KMS-11 (cell line): ENCODE data around the gene FXYD5.
"Not testable (repeated sequence)": the region's sequence is repeated elsewhere in the genome, so short reads cannot be mapped to it uniquely, and the experiment has no call there.

ENCODE experiments used
- H2AFZ ChIP-seq: fragments of 200-600 bp; sonication (generic); 2 replicates; pipeline ENCODE4 v1.6.1; 2016; ENCODE audit warnings: antibody characterized with exemption, mixed run types, low read depth
- H3K27ac ChIP-seq: fragments of 200-600 bp; sonication (generic); 2 replicates; pipeline ENCODE4 v1.6.1; 2016; ENCODE audit warnings: mild to moderate bottlenecking, mixed run types
- H3K27me3 ChIP-seq: fragments of 200-600 bp; sonication (generic); 2 replicates; pipeline ENCODE4 v1.6.1; 2017; ENCODE audit warnings: mild to moderate bottlenecking, low read depth, mixed run types, moderate library complexity; ENCODE audit not compliant: insufficient read depth
- H3K36me3 ChIP-seq: fragments of 200-600 bp; sonication (generic); 2 replicates; pipeline ENCODE4 v1.6.1; 2017; ENCODE audit warnings: mild to moderate bottlenecking, mixed run types; ENCODE audit not compliant: insufficient read depth
- H3K4me1 ChIP-seq: fragments of 200-600 bp; sonication (generic); 2 replicates; pipeline ENCODE4 v1.6.1; 2016; ENCODE audit warnings: mild to moderate bottlenecking, low read depth, mixed run types; ENCODE audit not compliant: poor library complexity, severe bottlenecking
- H3K4me2 ChIP-seq: fragments of 200-600 bp; sonication (generic); 2 replicates; pipeline ENCODE4 v1.7.0; 2016; ENCODE audit warnings: mild to moderate bottlenecking, mixed run types
- H3K4me3 ChIP-seq: fragments of 200-600 bp; sonication (generic); IDR thresholded peaks from 2 replicates; pipeline ENCODE4 v1.6.1; 2017; ENCODE audit warnings: low read depth, low read length, mixed read lengths; ENCODE audit not compliant: insufficient read depth
- H3K79me2 ChIP-seq: fragments of 200-600 bp; sonication (generic); 2 replicates; pipeline ENCODE4 v1.6.1; 2016; ENCODE audit warnings: low read depth, mixed run types; ENCODE audit not compliant: insufficient read depth
- H3K9ac ChIP-seq: fragments of 200-600 bp; sonication (generic); 2 replicates; pipeline ENCODE4 v1.6.1; 2016; ENCODE audit warnings: mild to moderate bottlenecking, mixed run types
- H4K20me1 ChIP-seq: fragments of 200-600 bp; sonication (generic); 2 replicates; pipeline ENCODE4 v1.6.1; 2016; ENCODE audit warnings: mild to moderate bottlenecking, mixed run types; ENCODE audit not compliant: insufficient read depth
- CTCF ChIP-seq: fragments of 200-600 bp; sonication (generic); conservative IDR thresholded peaks from 2 replicates; pipeline ENCODE4 v1.6.1; 2017; ENCODE audit warnings: low read depth, mild to moderate bottlenecking, antibody characterized with exemption, low read length, moderate library complexity, mixed read lengths

FXYD5 gene

GRCh38 chr19:35184884-35185283 lies 30.3 kb downstream of the FXYD5 start:
- H3K4me3 ChIP-seq: no peak overlapping the region
- H3K27me3 ChIP-seq: no peaks in the 10 kb centered on the region
- no peaks in the 10 kb centered on the region for H4K20me1 ChIP-seq
- no peak overlapping the region for H3K9ac ChIP-seq
- no peaks in the 10 kb centered on the region for H3K4me1 ChIP-seq
- no peaks in the 10 kb centered on the region for H3K36me3 ChIP-seq
- no peaks in the 10 kb centered on the region for H3K79me2 ChIP-seq
- H3K27ac ChIP-seq: no peak overlapping the region
- no peak overlapping the region for H2AFZ ChIP-seq
- H3K4me2 ChIP-seq: no peak overlapping the region
- TF ChIP-seq CTCF: no peak

DNA sequence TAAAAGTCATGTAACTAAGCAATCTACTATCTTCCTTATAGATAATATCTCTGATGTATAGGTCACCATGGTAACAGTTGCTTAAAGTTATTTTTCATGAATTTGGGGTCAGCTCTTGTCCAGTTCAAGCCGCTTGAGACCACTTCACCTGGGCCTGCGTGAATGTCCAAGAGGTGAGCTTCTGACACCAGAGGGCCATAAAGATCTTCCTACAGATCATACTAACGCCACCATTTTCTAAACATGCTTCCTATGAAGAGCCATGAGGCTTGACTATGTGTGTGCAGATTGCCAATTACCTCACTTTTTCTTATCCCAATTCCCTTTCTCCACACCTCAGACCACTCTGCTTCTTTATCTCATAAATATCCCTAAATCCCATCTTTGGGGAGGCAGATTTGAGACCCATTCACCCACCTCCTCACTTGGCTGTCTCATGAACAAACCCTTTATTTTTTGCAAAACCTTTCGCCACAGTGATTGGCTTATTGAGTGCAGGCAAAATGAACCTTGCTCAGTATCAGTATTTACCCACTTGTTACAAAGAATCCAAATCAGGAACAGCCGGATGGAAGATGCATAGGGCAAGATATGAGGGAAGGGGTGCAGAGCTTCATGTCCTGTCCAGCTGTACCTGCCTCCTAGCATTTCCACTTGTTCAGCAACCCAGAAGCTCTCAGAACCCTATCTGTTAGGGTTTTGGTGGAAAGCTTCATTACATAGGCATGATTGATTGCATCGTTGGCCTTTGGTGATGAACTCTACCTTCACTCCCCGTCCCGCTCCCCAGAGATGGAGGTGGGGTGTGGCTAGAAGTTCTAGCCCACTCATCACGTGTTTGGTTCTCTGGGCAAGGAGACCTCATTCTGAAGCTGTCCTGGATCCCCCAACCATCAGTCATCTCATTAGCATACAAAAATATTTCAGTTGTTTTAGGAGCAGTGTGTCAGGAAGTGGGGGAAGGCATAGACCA lies 39.8 kb downstream of the FXYD5 start:
- H3K9ac ChIP-seq: no peak overlapping the region
- no peak overlapping the region for H2AFZ ChIP-seq
- no peak for TF ChIP-seq CTCF
- H3K36me3 ChIP-seq: no peaks in the 10 kb centered on the region
- no peak overlapping the region for H3K4me3 ChIP-seq
- no peaks in the 10 kb centered on the region for H3K79me2 ChIP-seq
- no peaks in the 10 kb centered on the region for H3K4me1 ChIP-seq
- H3K4me2 ChIP-seq: no peak overlapping the region
- no peaks in the 10 kb centered on the region for H4K20me1 ChIP-seq
- no peaks in the 10 kb centered on the region; the same call in 1 of the 2 replicates for H3K27me3 ChIP-seq
- no peak overlapping the region for H3K27ac ChIP-seq

DNA sequence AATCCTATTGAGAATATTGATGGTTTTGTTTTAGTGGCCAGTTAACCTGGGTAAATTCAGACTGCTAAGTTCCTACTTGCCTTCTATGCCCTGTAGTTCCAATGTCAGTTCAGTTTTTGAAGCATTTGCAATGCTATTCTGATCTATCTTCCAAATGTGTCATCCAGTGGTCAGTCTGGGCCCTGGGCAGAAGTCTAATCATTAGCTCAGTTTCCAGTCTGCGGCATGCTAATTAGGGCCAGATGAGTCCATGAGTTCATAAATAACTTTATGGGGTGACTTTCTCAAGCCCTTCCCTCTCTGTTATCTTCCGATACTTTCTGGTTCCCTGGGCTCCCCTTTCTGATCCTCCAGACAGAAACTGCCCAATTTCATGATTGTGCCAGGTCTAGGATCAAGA lies 41.3 kb downstream of the FXYD5 start:
- Histone ChIP-seq H2AFZ (no peak overlapping the region), H3K27ac (no peak overlapping the region), H3K27me3 (no peaks in the 10 kb centered on the region; the same call in 1 of the 2 replicates), H3K36me3 (no peaks in the 10 kb centered on the region), H3K9ac (no peak overlapping the region), H3K4me3 (no peak overlapping the region), H3K4me2 (no peak overlapping the region), H3K79me2 (no peaks in the 10 kb centered on the region), H3K4me1 (no peaks in the 10 kb centered on the region), H4K20me1 (no peaks in the 10 kb centered on the region)
- no peak for TF ChIP-seq CTCF

GRCh38 chr19:35196861-35197260 lies 42.3 kb downstream of the FXYD5 start:
- H2AFZ ChIP-seq, H3K36me3 ChIP-seq, H3K4me3 ChIP-seq, H3K27me3 ChIP-seq, H3K79me2 ChIP-seq, H3K27ac ChIP-seq, H4K20me1 ChIP-seq, H3K4me2 ChIP-seq, H3K9ac ChIP-seq, H3K4me1 ChIP-seq: not testable (repeated sequence)

- no peak for TF ChIP-seq CTCF
- no peak overlapping the region for H2AFZ ChIP-seq
- H3K27me3 ChIP-seq: no peaks in the 10 kb centered on the region; the same call in 1 of the 2 replicates
Measured at GRCh38 chr19:35199481-35199880, 44.9 kb downstream of the FXYD5 start.

More at GRCh38 chr19:35199481-35199880, 44.9 kb downstream of the FXYD5 start:
- no peaks in the 10 kb centered on the region for H4K20me1 ChIP-seq
- H3K4me1 ChIP-seq: peaks cover 8% of the 10 kb centered on the region
- no peak overlapping the region for H3K9ac ChIP-seq
- no peak overlapping the region for H3K27ac ChIP-seq
- H3K4me2 ChIP-seq: no peak overlapping the region
- H3K36me3 ChIP-seq: no peaks in the 10 kb centered on the region
- H3K4me3 ChIP-seq: no peak overlapping the region
- H3K79me2 ChIP-seq: no peaks in the 10 kb centered on the region
